Measurements from ENCODE around the gene ERMAP. TPM values are rescaled to one million over a fixed set of nuclear protein-coding genes. Genes with fewer than 3 reads are reported as not detected.

ERMAP gene
- total and polyA plus RNA-seq, 7 donors = 1.4 to 3.7 (median 2.0) TPM

GRCh38 chr1:42797414-42797813 is 19.5 kb upstream of the ERMAP start:
- H3K9me3 ChIP-seq = no peaks in the 10 kb centered on the region
- H3K27ac ChIP-seq = no peak overlapping the region
- DNase-seq (no peak), ATAC-seq (no peak)
- no peaks in the 10 kb centered on the region for H3K27me3 ChIP-seq (ENCODE audit: insufficient read depth in 3 of 3, low read length in 2 of 3)
- H3K4me1 ChIP-seq = no peaks in the 10 kb centered on the region
- 79 to 83% (median 79%) methylated on average over 3 of the region's 3 CpGs for WGBS, 3 donors
- H3K36me3 ChIP-seq (ENCODE audit: insufficient read depth in 1 of 2, low read depth in 1 of 2) = no peaks in the 10 kb centered on the region
- TF ChIP-seq CTCF (IDR thresholded peaks at IDR 0.05) = no peak
- intact Hi-C loops (cut with DNase I) = no loop called here
- H3K4me3 ChIP-seq = no peak overlapping the region

GRCh38 chr1:42797979-42798378 is 18.9 kb upstream of the ERMAP start:
- Histone ChIP-seq H3K27ac (no peak overlapping the region), H3K4me3 (no peak overlapping the region), H3K36me3 (ENCODE audit: insufficient read depth in 1 of 2, low read depth in 1 of 2) (no peaks in the 10 kb centered on the region), H3K9me3 (no peaks in the 10 kb centered on the region), H3K4me1 (no peaks in the 10 kb centered on the region), H3K27me3 (ENCODE audit: insufficient read depth in 3 of 3, low read length in 2 of 3) (no peaks in the 10 kb centered on the region)
- ATAC-seq = no peak
- WGBS, 3 donors = 84 to 90% (median 88%) methylated on average over 5 of the region's 5 CpGs
- intact Hi-C loops (cut with DNase I) = no loop called here
- no peak for DNase-seq
- TF ChIP-seq CTCF (IDR thresholded peaks at IDR 0.05) = no peak

- Histone ChIP-seq H3K9me3 (no peaks in the 10 kb centered on the region), H3K4me1 (no peaks in the 10 kb centered on the region), H3K4me3 (no peak overlapping the region), H3K36me3 (ENCODE audit: insufficient read depth in 1 of 2, low read depth in 1 of 2) (peaks cover 0 to 4% of the 10 kb centered on the region in 2 donors), H3K27me3 (ENCODE audit: insufficient read depth in 3 of 3, low read length in 2 of 3) (no peaks in the 10 kb centered on the region), H3K27ac (peak overlapping the region; percentile 2)
- TF ChIP-seq CTCF (IDR thresholded peaks at IDR 0.05) = no peak
- ATAC-seq = peak in 1 of 4 donors; percentile 51
- 55 to 61% (median 61%) methylated on average over 8 of the region's 8 CpGs for WGBS, 3 donors
- intact Hi-C loops (cut with DNase I) = no loop called here
- no peak for DNase-seq
Measured at GRCh38 chr1:42801832-42802473, 15.0 kb upstream of the ERMAP start.

DNA sequence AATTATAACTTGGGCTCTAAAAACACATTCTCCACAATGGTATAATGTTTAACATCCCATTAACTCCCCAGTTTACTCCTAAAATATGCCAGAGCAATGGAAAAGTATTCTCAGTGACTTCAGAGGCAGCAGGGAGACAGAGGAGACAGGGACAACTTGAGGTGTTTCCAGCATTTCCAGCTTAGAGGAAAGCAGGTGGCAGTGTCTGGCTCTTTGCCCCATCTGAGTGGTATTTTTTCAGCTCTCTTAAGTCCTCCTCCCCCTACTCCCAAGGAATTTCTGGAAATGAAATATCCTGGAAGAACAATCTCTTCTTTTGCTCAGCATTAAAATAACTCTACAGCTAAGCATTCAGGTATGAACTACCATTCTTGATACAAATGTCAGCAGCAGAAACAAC is 10.8 kb upstream of the ERMAP start:
- Histone ChIP-seq H3K4me3 (no peak overlapping the region), H3K36me3 (ENCODE audit: insufficient read depth in 1 of 2, low read depth in 1 of 2) (peaks cover 0 to 14% of the 10 kb centered on the region in 2 donors), H3K4me1 (no peaks in the 10 kb centered on the region), H3K9me3 (no peaks in the 10 kb centered on the region), H3K27ac (no peak overlapping the region), H3K27me3 (ENCODE audit: insufficient read depth in 3 of 3, low read length in 2 of 3) (no peaks in the 10 kb centered on the region)
- ATAC-seq = no peak
- DNase-seq = no peak
- no peak for TF ChIP-seq CTCF (IDR thresholded peaks at IDR 0.05)
- intact Hi-C loops (cut with DNase I) = no loop called here

- 84 to 85% (median 84%) methylated on average over 5 of the region's 5 CpGs for WGBS, 3 donors
- H3K27ac ChIP-seq = no peak overlapping the region
- H3K9me3 ChIP-seq = no peaks in the 10 kb centered on the region
- H3K4me1 ChIP-seq = no peaks in the 10 kb centered on the region
- H3K36me3 ChIP-seq (ENCODE audit: insufficient read depth in 1 of 2, low read depth in 1 of 2) = peaks cover 0 to 16% of the 10 kb centered on the region in 2 donors
- no peak for TF ChIP-seq CTCF (IDR thresholded peaks at IDR 0.05)
- DNase-seq = no peak
- ATAC-seq = no peak
- H3K4me3 ChIP-seq = no peak overlapping the region
- H3K27me3 ChIP-seq (ENCODE audit: insufficient read depth in 3 of 3, low read length in 2 of 3) = no peaks in the 10 kb centered on the region
- intact Hi-C loops (cut with DNase I) = no loop called here
Measured at GRCh38 chr1:42806593-42806992, 10.3 kb upstream of the ERMAP start.
